IPS-NIHi7 (cell line): ENCODE data around the gene HEMK1.

Source experiments
- DNase-seq: peaks from one replicate; pipeline ENCODE4 v3.0.0; 2012; ENCODE audit warnings: mixed read lengths; ENCODE audit errors: extremely low spot score

The HEMK1 gene, protein sequence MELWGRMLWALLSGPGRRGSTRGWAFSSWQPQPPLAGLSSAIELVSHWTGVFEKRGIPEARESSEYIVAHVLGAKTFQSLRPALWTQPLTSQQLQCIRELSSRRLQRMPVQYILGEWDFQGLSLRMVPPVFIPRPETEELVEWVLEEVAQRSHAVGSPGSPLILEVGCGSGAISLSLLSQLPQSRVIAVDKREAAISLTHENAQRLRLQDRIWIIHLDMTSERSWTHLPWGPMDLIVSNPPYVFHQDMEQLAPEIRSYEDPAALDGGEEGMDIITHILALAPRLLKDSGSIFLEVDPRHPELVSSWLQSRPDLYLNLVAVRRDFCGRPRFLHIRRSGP

DNA sequence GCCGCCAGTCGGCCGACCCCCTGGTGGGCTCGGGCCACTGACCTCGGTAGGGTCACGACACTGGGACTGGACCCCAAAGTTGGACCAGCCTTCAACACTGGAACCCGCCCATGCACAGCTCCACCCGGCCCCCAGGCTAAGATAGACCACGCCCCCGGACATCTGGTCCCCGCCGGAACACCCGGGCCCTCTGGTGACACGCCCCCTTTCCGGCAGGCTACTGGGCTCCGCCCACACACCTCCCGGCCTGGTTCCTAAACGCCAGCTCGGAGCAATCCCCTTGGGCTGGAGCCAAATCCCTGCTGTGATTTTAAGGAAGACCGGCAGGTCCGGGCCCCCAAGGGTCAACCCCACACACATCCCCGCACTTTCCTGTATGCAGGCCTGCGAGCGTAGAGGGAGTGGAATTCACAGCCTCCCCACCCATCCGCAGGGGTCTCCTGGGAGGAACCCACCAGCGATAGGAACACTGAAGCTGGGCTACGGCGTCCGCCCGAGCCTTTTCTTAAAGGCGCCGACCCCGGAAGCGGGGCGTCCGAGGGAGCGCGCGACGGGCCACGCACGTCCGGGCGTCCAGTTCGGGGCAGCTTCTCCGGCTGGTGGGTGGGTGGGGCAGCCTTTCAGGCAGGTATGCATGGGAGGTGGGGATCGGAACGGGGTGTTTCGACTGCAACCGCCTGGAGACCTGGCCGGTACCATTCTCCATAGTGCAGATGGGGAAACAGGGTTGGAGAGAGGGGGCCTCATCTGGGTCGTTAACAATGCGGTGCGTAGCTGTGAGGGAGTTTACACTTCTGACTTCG, at the start of gene HEMK1:
TSS of gene HEMK1 (plus strand) at position 576 of the 803 bp plus-strand sequence. CDS start 1,583 bp downstream, outside the sequence.
- peak; percentile 100 for DNase-seq

DNA sequence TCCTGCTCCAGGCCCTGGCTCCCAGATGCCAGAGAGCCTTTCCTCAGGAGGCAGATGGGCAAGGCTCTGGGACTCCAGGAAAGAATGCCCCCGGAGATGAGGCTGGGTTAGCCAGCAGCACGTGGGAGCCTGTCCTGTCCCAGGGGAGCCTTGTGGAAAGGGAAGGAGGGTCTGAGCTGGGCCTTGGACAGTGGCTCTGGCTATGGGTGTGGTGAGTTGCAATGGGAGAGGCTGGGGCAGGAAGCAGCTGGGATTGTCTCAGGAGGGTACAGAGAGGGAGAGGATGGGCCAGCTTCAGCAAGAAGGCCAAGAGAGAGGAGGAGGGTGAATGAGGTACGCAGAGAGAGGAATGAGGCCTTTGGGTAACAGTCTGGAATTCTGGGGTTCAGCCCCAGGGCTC, 48.5 kb upstream of the HEMK1 start:
- no peak for DNase-seq

DNA sequence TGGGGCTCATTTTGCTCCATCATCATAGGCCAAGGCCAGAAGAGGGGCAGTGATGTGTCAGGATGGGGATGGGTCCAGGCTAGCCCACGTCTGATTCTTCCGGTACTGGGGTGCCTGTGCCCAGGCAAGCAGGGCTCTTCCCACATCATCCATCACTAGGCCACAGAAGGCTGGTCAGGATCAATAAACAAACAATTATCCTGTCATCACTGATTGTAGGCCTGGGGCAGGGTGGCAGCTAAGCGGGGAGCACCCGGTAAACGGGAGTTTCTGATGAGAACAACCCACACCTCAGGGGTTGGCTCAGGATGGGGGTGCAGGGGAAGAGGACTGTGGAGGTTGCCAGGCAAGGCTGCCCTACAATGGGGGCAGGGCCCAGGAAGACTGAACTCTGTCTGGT, 47.8 kb upstream of the HEMK1 start:
- DNase-seq: no peak

DNA sequence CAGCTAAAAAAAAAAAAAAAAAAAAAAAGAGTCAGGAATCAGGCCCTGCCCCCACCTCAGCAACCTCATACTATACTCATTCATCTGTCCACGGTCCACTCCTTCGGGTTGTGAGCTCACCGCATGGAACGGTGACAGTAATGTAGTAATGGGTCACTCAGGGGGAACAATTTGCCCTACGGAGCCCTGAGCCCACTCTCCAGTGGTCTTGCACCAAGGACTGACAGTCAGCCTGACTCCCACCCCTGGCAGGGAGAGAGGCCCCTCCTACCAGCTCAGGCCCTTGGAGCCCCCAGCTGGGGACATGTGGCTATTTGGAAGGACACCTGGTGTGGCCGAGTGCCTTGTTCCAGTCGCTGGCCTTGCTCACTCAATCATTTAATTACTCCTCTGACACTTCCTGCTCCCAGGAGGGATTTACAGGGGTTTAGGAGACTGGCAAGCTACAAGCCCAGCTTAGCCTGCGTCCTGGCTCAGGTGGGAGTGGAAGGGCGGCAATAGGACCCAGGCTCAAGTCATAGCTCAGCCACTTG, 46.0 kb upstream of the HEMK1 start:
- no peak for DNase-seq

DNA sequence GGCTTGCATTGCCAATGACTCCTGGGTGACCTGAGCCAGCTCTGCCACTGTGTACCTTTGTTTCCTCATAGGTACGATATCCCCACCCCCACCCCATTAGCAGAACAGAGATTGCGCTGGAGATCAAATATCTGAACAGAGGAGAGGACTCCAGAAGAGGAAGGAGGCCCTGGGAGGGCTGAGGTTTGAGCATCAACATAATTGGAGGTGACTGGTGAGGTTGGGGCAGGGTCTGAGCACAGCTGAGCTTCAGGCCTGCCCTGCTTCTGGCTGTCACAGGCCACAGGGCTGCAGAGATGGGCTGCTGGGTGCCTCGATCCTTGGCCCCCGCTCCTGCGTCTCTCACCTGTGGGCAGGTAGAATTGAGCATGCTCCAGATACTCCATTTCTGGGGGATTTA, 44.6 kb upstream of the HEMK1 start:
- no peak for DNase-seq

DNA sequence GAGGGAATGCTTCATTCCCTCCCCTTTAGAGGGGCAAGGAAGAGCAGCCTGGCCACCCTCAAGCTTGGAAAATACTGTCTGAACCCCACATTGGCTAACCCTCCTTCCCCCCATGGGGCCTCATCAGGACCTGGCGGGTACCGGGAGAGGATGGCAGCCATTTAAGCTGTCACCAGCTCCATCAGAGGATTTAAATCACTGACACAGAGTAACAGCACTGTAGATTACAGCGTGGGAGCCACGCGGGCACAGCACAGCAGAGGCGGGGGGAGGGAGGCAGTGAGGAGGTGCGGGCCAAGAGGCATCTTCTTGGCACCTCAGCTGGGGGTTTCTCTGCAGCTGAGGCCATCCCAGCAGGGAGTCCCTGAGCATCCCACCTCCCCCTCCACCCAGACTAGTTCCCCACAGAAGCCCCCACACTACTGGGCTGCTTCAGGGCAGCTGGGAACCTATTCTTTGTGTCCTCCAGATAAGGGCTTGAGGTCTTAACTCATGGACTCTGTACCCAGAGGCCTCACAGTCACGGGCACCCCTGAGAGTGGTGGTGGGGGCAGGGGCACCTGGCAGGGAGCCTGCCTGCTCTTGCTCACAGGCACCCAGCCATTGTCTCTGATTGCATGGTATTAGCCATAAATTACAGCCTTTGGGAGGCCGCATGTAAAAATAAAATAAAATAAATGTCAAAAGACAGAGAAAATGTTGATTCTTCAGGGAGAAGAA, 44.0 kb upstream of the HEMK1 start:
- no peak for DNase-seq

DNA sequence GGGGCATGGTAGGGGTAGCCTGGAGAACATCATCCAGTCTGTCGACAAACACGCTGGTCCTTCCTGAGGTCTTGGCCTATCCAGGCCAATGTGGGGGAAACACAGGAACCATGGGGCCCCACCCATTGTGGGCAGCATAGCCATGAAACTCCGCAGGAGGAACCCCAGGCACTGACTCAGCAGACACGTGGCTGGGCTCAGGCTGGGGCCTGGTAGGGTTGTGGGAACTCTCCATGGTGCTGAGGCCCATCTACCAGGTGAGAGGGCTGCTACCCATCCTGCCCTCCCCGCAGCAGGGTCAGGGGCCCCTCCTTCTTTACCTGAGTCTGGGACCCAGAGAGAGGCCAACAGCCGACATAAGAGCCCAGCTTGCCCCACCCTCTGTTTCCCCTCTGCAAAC, 43.3 kb upstream of the HEMK1 start:
- DNase-seq: peak; percentile 94

DNA sequence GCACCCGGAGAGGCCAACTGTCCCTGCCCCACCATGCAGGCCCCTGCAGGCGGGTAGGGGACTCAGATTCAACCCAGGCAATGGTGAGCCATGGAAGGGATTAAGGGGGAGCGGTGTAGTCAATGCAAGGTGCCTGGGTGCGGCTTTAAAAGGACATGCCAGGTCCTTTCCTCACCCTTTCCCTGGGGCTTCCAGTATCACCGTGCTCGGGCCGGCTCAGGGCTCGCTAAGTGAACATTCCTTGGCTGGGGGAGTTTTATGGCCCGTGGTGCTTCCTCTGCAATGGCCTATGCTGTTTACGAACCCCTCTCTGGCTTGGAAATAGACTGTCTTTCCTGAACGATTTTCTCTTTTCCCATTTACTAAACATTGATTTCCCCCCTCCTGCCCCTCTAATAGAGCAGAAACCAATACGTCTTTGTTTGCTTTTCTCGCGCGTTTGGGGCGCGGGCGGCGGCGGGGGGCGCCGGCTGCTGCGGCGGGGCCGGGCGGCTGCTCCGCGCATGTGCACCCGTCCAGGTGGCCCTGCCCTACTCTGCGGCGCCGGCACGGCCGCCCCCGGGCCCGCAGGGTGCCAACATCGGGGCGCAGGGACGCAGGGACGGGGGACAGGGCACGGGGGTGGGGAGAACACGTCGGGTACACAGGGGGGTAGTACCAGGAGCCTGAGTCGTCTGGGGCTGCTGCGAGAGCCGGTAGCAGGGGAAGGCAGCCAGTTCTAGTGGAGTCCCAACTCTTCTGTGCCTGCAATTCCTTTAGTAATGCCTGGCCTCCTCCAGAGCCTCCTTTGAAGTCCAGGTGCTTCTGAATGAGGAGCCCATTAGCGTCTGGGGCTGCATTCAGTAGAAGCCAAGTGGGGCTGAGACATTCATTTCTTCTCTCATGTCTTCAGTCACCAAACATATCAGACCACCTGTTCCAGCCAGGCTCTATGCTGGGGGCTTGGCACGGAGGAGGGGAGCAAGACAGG, 39.0 kb upstream of the HEMK1 start:
- peak; percentile 45 for DNase-seq

DNA sequence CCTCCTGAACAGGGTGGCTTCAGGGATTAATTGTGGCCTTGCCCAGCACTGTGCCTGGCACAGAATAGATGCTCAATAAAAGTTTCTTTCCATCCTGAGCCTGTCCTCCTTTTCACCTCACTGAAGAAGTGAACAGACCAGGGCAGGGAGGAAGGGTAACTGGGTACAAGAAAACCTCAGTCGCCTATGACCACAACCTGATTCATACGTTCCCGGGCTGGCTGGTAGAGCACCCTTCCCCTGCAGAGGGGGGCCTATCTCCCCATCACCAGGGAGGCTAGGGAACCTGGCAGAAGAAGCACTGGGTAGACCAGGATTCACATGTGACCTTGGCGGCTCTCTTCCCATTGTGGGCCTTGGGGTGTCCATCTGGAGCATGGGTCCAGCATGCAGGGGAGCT, 38.1 kb upstream of the HEMK1 start:
- DNase-seq: no peak

DNA sequence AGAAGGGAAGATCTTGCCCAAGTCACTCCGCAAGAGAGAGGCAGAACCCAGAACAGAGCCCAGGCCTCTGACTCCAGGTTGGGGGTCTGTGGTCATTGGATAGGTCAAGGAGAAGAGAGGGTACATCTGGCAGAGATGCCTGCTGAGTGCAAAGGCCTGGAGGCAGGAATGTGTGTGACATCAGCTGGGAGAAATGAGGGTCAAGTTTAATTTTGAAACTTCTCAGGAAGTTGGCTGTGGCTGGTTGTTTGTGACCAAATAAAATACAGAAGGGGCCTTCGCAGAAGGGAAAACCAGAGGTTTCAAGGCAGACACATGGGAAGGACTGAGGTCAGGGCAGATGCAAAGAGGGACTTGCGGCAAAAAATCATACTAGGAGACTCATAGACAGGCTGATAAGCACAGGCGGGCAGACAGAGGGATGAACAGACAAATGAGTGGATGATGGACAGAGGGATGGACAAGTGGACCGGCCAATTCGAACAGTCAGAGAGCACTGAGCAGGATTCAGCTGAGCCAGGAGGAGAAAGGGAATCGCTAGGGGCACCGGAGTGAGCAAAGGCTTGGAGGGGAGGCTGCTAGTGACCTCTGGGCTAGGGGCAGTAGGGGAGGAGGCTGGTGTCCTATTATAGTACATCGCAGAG, 37.1 kb upstream of the HEMK1 start:
- DNase-seq: no peak

DNA sequence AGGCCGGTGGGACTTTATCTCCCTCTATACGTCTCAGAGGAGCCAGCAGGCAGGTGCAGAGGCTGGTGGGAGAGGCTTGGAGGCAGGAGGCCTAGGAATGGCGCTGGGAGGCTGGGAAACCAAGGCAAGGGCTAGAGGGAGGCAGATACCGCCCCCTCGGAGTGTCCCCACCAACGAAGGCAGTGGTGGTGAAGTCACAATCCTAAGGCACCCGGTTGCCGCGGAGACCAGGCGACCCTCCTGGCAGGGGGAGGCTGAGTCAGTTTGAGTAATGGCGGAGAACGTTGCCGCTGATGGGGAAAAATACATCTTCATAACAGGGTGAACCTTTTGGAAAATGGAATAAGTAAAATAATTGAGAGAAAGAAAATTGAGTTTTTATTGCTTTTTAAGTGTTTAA, 36.0 kb upstream of the HEMK1 start:
- DNase-seq: peak; percentile 31

DNA sequence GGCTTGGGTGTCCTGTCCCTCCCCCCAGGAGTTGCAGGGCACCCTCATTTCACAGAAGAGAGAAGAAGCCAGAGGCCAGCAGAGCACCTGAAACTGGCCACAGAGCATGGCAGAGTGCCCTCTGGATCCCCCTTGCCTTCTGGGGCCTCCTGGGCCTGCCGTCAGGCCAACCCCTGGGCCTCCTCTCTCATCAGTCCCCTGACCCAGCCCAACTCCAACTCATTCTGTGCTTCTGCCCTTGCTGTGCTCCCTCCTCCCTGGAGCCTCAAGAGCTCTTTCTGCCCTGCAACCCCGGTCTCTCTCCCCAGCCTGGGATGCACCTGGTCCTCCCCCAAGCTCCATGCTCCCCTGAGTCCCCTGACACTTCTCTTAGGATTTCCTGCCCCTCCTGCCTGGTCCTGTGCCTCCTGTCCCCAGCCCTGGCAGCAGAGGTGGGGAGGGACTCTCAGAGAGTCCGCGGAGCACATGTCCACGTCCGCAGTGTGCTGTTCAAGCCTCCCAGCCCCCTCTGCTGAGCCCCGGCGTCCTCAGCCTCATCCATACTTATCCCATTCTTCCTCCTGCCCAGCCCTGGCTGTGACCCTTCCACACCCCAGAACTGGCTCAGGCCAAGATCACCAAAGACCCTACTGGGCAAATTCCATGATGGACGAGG, 35.4 kb upstream of the HEMK1 start:
- DNase-seq: no peak

DNA sequence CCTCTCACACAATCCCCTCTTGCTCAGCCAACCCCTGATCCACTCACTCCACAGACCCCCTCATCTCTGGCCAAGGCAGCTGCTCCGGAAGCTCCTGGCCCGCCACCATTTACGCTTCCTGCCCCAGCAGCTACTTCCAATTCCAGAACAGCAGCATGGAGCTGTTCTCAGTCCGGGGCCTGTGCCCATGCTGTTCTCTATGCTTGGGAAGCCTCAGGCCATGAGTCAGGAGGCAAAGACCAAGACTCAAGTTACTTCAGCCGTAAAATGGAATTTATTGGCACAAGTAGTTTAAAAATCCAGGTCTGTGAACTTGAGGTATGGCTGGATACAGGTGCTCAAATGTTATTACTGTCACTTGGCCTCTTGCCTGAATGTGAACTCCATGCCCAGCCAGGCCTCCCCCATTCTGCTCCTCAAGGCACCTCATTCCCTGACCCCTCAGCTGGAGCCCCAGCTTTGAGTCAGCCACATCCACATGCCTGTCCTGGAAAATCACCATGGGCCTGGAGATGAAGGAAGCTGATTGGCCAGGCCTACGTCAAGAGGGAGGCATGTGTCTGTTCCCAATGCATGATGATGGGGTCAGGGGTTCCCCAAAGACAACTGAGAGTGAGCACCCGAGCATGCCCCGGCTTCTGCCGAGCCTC, 34.5 kb upstream of the HEMK1 start:
- DNase-seq: no peak

DNA sequence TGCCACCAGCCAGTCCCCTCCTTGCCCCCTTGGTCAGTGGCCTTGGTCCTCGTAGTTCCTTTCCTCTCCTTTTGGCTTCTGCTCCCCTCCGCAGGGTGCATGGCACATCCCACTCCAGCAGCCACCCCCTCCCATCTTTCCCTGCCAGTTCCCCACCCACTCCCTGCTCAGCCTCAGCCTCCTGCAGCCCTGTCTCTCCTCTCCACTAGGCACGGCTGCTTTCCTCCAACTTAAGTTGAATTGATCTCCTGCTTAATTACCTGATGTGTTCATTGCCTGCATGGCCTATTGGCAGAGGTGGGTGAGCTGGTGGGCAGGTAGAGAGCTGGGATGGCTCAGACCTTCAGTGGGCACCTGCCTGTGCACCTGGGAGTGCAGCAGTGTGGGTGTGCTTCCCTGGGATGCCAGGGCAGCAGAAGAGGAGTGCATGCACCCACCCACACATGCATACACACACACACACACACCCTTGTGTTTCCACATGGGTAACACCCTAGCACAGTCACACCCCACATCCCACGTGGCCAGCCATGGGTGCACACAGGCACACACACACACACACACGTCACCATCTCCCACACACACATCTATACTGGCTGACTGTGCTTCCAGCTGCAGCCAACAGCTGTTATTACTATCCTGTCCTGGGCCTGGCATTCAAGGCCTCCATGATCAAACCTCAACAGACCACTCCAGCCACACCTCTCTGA, 32.7 kb upstream of the HEMK1 start:
- DNase-seq: no peak

DNA sequence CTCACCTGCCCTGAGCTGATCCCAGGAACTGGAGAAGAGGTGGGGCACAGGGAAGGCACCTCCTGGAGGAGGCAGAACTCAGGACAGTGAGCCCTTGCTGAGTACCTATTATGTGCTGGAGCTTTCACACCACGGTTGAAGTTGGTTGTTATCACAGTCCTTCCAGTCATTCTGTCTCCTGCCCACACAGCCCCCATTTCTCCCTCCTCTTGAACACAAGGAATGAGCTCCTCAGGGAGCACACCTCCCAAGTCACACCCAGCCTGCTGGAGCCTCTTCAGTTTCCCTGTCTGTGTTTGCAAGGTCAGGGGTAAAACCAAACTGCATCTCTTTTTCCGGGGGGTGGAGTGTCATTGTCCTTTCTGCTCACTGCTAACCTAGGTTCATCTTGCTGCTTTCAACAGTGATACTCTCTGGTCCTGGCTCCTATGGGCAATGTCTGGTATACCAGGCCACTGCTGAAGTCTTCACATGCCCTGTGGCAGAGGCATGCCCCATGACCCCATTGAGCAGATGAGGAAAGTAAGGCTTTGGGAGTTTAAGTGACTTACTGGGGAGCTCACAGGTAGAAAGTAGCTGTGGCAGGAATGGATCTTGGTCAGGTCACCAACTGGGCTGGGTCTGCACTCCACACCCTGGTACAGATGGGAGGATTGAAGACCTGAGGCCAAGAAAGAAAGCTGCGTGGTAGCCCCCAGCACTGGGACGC, 31.7 kb upstream of the HEMK1 start:
- no peak for DNase-seq

DNA sequence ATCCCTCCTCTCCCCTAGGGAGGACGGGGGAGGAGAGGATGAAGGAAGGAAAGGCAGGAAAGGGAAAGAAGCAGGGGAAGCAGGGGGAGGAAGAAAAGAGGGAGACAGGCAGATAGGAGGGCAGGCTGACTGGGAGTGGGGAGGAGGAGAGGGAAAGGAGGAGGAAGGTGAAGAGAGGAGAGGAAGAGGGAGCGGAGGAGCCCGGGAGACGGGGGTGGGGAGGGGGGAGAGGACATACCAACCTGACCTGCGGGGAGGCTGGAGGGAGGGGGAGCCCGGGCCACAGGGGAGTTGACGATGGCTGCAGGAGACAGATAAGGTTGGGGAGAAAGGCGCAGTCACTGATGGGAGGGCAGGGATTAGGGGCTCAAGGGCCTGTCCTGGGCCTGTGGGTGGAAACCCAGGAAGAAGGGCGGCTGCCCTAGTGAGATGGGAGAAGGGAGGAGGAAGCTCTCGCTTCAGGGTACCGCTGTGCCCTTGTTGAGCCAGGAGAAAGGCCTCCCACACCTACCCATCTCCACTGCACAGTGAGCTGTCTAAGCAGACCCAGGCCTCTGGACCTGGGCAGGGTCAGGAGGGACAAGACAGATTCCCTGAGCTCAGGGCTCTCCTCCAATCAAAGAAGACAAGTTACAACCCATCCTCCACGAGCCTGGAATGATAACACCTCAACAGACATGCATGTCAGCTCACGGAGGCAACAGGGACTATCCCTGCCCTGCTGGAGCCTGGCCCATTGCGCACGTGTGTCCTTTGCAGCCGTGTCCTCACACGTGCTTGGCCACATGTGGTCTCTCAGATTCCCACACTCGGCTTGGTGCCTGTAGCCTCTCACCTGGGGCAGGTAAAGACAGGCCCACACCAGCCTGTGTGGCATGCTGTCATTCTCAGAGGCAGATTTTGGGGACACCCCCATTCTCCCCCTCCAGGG, 29.7 kb upstream of the HEMK1 start:
- peak; percentile 62 for DNase-seq
